Measurements from ENCODE around the gene MUC5B. TPM values are rescaled to one million over a fixed set of nuclear protein-coding genes. Genes with fewer than 3 reads are reported as not detected.

Gene MUC5B
- total and polyA plus RNA-seq, 2 experiments from 2014 or later, result not detected

- H3K4me2 ChIP-seq (ENCODE audit: unreplicated experiment), result no peak overlapping the region
- H3K36me3 ChIP-seq (ENCODE audit: low read depth), result no peaks in the 10 kb centered on the region
- no peak for DNase-seq
- TF ChIP-seq EZH2phosphoT487 (IDR thresholded peaks at IDR 0.05; ENCODE audit: insufficient read depth, low read depth) (no peak), EZH2 (IDR thresholded peaks at IDR 0.05; ENCODE audit: insufficient read depth, poor library complexity, severe bottlenecking) (no peak)
- 43 to 50% methylated on average over 12 to 16 of the region's 16 CpGs for WGBS, 2 experiments (ENCODE audit: low coverage in 1 of 2, low lambda C conversion rate in 2 of 2, missing lambda C conversion rate in 2 of 2)
- no peaks in the 10 kb centered on the region for H4K20me1 ChIP-seq (ENCODE audit: insufficient read depth)
- no peaks in the 10 kb centered on the region for H3K27me3 ChIP-seq (replicated peaks; ENCODE audit: insufficient read depth)
- in situ Hi-C loops (cut with MboI), result no loop called here
- no peaks in the 10 kb centered on the region for H3K4me1 ChIP-seq (ENCODE audit: insufficient read depth)
- H3K9ac ChIP-seq, result no peak overlapping the region
- H3K4me3 ChIP-seq, result no peak overlapping the region
- no peaks in the 10 kb centered on the region for H3F3A ChIP-seq (ENCODE audit: insufficient read depth)
- H3K9me3 ChIP-seq (ENCODE audit: low read depth), result no peaks in the 10 kb centered on the region
- H3K9me2 ChIP-seq (ENCODE audit: insufficient read depth), result no peaks in the 10 kb centered on the region
- no peaks in the 10 kb centered on the region for H3K79me2 ChIP-seq (ENCODE audit: insufficient read depth)
- no peak overlapping the region for H2AFZ ChIP-seq
- H3K27ac ChIP-seq, result no peak overlapping the region
Observed at GRCh38 chr11:1235901-1236315, 13.0 kb downstream of the MUC5B start.

GRCh38 chr11:1236316-1237127 is 13.7 kb downstream of the MUC5B start:
- H3K27ac ChIP-seq, result no peak overlapping the region
- H3K9me3 ChIP-seq (ENCODE audit: low read depth), result no peaks in the 10 kb centered on the region
- no peak overlapping the region for H3K4me2 ChIP-seq (ENCODE audit: unreplicated experiment)
- no peak for TF ChIP-seq EZH2phosphoT487 (IDR thresholded peaks at IDR 0.05; ENCODE audit: insufficient read depth, low read depth)
- no peaks in the 10 kb centered on the region for H3K36me3 ChIP-seq (ENCODE audit: low read depth)
- no peak for DNase-seq
- 67% methylated on average over 30 to 37 of the region's 37 CpGs for WGBS, 2 experiments (ENCODE audit: low coverage in 1 of 2, low lambda C conversion rate in 2 of 2, missing lambda C conversion rate in 2 of 2)
- H3K9ac ChIP-seq, result no peak overlapping the region
- no peaks in the 10 kb centered on the region for H3K4me1 ChIP-seq (ENCODE audit: insufficient read depth)
- no peak overlapping the region for H2AFZ ChIP-seq
- no peak overlapping the region for H3K4me3 ChIP-seq
- no peaks in the 10 kb centered on the region for H4K20me1 ChIP-seq (ENCODE audit: insufficient read depth)
- in situ Hi-C loops (cut with MboI), result no loop called here
- no peaks in the 10 kb centered on the region for H3K9me2 ChIP-seq (ENCODE audit: insufficient read depth)
- no peaks in the 10 kb centered on the region for H3K79me2 ChIP-seq (ENCODE audit: insufficient read depth)
- H3K27me3 ChIP-seq (replicated peaks; ENCODE audit: insufficient read depth), result no peaks in the 10 kb centered on the region
- no peaks in the 10 kb centered on the region for H3F3A ChIP-seq (ENCODE audit: insufficient read depth)

GRCh38 chr11:1237128-1237580 is 14.3 kb downstream of the MUC5B start:
- Histone ChIP-seq H3K9ac (no peak overlapping the region), H3K27ac (no peak overlapping the region), H3K79me2 (ENCODE audit: insufficient read depth) (no peaks in the 10 kb centered on the region), H3F3A (ENCODE audit: insufficient read depth) (no peaks in the 10 kb centered on the region), H3K4me2 (ENCODE audit: unreplicated experiment) (no peak overlapping the region), H3K4me1 (ENCODE audit: insufficient read depth) (no peaks in the 10 kb centered on the region), H4K20me1 (ENCODE audit: insufficient read depth) (no peaks in the 10 kb centered on the region), H3K9me3 (ENCODE audit: low read depth) (no peaks in the 10 kb centered on the region), H3K36me3 (ENCODE audit: low read depth) (no peaks in the 10 kb centered on the region), H2AFZ (no peak overlapping the region), H3K27me3 (replicated peaks; ENCODE audit: insufficient read depth) (no peaks in the 10 kb centered on the region), H3K9me2 (ENCODE audit: insufficient read depth) (no peaks in the 10 kb centered on the region), H3K4me3 (no peak overlapping the region)
- WGBS, 2 experiments (ENCODE audit: low coverage in 1 of 2, low lambda C conversion rate in 2 of 2, missing lambda C conversion rate in 2 of 2), result 61 to 67% methylated on average over 13 of the region's 13 CpGs
- in situ Hi-C loops (cut with MboI), result no loop called here
- DNase-seq, result no peak
- TF ChIP-seq EZH2phosphoT487 (IDR thresholded peaks at IDR 0.05; ENCODE audit: insufficient read depth, low read depth), result no peak
- no peak for TF ChIP-seq EZH2 (IDR thresholded peaks at IDR 0.05; ENCODE audit: insufficient read depth, poor library complexity, severe bottlenecking)

GRCh38 chr11:1237851-1238250 is 15.0 kb downstream of the MUC5B start:
- Histone ChIP-seq H3K27me3 (replicated peaks; ENCODE audit: insufficient read depth) (no peaks in the 10 kb centered on the region), H3K79me2 (ENCODE audit: insufficient read depth) (no peaks in the 10 kb centered on the region), H2AFZ (no peak overlapping the region), H3K27ac (no peak overlapping the region), H3K4me2 (ENCODE audit: unreplicated experiment) (no peak overlapping the region), H3K4me1 (ENCODE audit: insufficient read depth) (no peaks in the 10 kb centered on the region), H3K4me3 (no peak overlapping the region), H3K9ac (no peak overlapping the region), H4K20me1 (ENCODE audit: insufficient read depth) (no peaks in the 10 kb centered on the region), H3K9me2 (ENCODE audit: insufficient read depth) (no peaks in the 10 kb centered on the region), H3K36me3 (ENCODE audit: low read depth) (no peaks in the 10 kb centered on the region), H3K9me3 (ENCODE audit: low read depth) (no peaks in the 10 kb centered on the region), H3F3A (ENCODE audit: insufficient read depth) (no peaks in the 10 kb centered on the region)
- DNase-seq, result no peak
- in situ Hi-C loops (cut with MboI), result no loop called here
- TF ChIP-seq EZH2 (IDR thresholded peaks at IDR 0.05; ENCODE audit: insufficient read depth, poor library complexity, severe bottlenecking) (no peak), EZH2phosphoT487 (IDR thresholded peaks at IDR 0.05; ENCODE audit: insufficient read depth, low read depth) (no peak)
- WGBS, 2 experiments (ENCODE audit: low coverage in 1 of 2, low lambda C conversion rate in 2 of 2, missing lambda C conversion rate in 2 of 2), result 73 to 76% methylated on average over 9 to 10 of the region's 10 CpGs
